K562 (cell line): ENCODE measurements around the gene STAG2. TPM values are rescaled to one million over a fixed set of nuclear protein-coding genes. Genes with fewer than 3 reads are reported as not detected.

Source experiments
- ATAC-seq: fragments of 200-7000 bp; cut with Tn5 transposase; 3 replicates; pipeline ENCODE4 v1.9.1; 2020; ENCODE audit warnings: moderate library complexity
- BruUV-seq: library from RNA; stranded (reverse); fragments of 400-500 nt; replicated peaks from 2 replicates; lab custom pipeline; 2021; lab: Mats Ljungman, UMichigan
- CTCF ChIA-PET: fragments of 300-600 bp; formaldehyde crosslinking; extraction: SDS; loops from one replicate; lab custom pipeline; 2021; ENCODE audit warnings: low intra/inter-chr PET ratio; lab: Yijun Ruan, JAX
- POLR2A ChIA-PET: fragments of 300-600, 350-650 bp; sonication (Branson Sonifier 250); formaldehyde crosslinking; extraction: SDS; loops from one replicate; lab custom pipeline; 2021; ENCODE audit warnings: antibody characterized with exemption, inconsistent platforms; lab: Yijun Ruan, JAX
- DNase-seq, 4 experiments: peaks; one replicate each; pipeline versions ENCODE4 v3.0.0 to v3.0.0-alpha.2; 2011 to 2018; ENCODE audit warnings: low spot score in 3 of 4, mixed read lengths in 3 of 4; ENCODE audit errors: extremely low read depth in 1 of 4
- FAIRE-seq: peaks from 2 replicates; lab custom pipeline; 2011; peaks lifted over from hg19 to GRCh38; lab: Jason Lieb, UNC
- H2AFZ ChIP-seq: 2 replicates; pipeline ENCODE4 v1.6.0; 2011; ENCODE audit warnings: low read depth, low read length, control low read depth, inconsistent platforms
- H3K27ac ChIP-seq: fragments of 200-600 bp; 3 replicates; pipeline ENCODE4 v1.8.0; 2011; ENCODE audit warnings: low read depth, mild to moderate bottlenecking, control low read depth, inconsistent platforms, low read length, moderate library complexity, mixed read lengths; ENCODE audit errors: extremely low read depth
- H3K27me3 ChIP-seq, 2 experiments: fragments of 300-600 bp in 1 of 2; 2 replicates in 1 of 2; 3 replicates in 1 of 2; pipeline versions ENCODE4 v1.6.0 to v1.8.0; 2011; ENCODE audit warnings: inconsistent platforms in 2 of 2, low read length in 2 of 2, mild to moderate bottlenecking in 1 of 2, mixed read lengths in 1 of 2, moderate library complexity in 1 of 2; ENCODE audit not compliant: control insufficient read depth in 2 of 2, insufficient read depth in 2 of 2
- H3K36me3 ChIP-seq: fragments of 300-600 bp; 3 replicates; pipeline ENCODE4 v1.8.0; 2011; ENCODE audit warnings: mild to moderate bottlenecking, low read length, inconsistent platforms; ENCODE audit not compliant: control insufficient read depth, insufficient read depth
- H3K4me1 ChIP-seq, 2 experiments: fragments of 200-600 bp in 1 of 2; replicated peaks in 1 of 2; 2 replicates in 1 of 2; 3 replicates in 1 of 2; pipeline versions ENCODE4 v1.5.1 to v1.8.0; 2011; ENCODE audit warnings: inconsistent platforms in 2 of 2, low read length in 2 of 2, mild to moderate bottlenecking in 1 of 2, mixed read lengths in 1 of 2, moderate library complexity in 1 of 2; ENCODE audit not compliant: control insufficient read depth in 2 of 2, insufficient read depth in 2 of 2
- H3K4me2 ChIP-seq: 2 replicates; pipeline ENCODE4 v1.6.1; 2011; ENCODE audit warnings: low read length, control low read depth, inconsistent platforms, mixed read lengths; ENCODE audit not compliant: insufficient read depth
- H3K4me3 ChIP-seq: fragments of 200-600 bp; sonication (generic), shearing (Covaris generic); 2 replicates; pipeline ENCODE4 v1.5.1; 2016; ENCODE audit warnings: control low read depth, inconsistent platforms
- H3K79me2 ChIP-seq: fragments of 200-600 bp; 3 replicates; pipeline ENCODE4 v1.8.0; 2011; ENCODE audit warnings: low read length, inconsistent platforms; ENCODE audit not compliant: control insufficient read depth, insufficient read depth
- H3K9ac ChIP-seq, 2 experiments: 2 replicates each; pipeline versions ENCODE4 v1.6.0 to v1.6.1; 2011; ENCODE audit warnings: low read depth in 2 of 2, low read length in 2 of 2, control low read depth in 1 of 2, inconsistent platforms in 1 of 2, mild to moderate bottlenecking in 1 of 2, mixed read lengths in 1 of 2; ENCODE audit not compliant: insufficient read depth in 1 of 2
- H3K9me1 ChIP-seq: one replicate; pipeline ENCODE4 v1.6.0; 2011; ENCODE audit warnings: inconsistent platforms, mild to moderate bottlenecking, low read length, moderate library complexity; ENCODE audit not compliant: control insufficient read depth, insufficient read depth
- H3K9me3 ChIP-seq: replicated peaks from 2 replicates; pipeline ENCODE4 v1.5.1; 2011; ENCODE audit warnings: low read depth, low read length, inconsistent platforms; ENCODE audit not compliant: control insufficient read depth, insufficient read depth
- H4K20me1 ChIP-seq: replicated peaks from 2 replicates; pipeline ENCODE4 v1.6.1; 2011; ENCODE audit warnings: low read length, inconsistent platforms, mixed read lengths; ENCODE audit not compliant: control insufficient read depth, insufficient read depth
- CCNT2 ChIP-seq: IDR thresholded peaks from 2 replicates; pipeline ENCODE4 v1.6.1; 2011; ENCODE audit warnings: borderline replicate concordance, low read depth, mild to moderate bottlenecking, moderate library complexity, mixed read lengths, low read length; ENCODE audit not compliant: insufficient read length; ENCODE audit errors: extremely low read depth
- GTF2E2 ChIP-seq: fragments of 200-800 bp; sonication (Bioruptor generic); IDR thresholded peaks from 2 replicates; pipeline ENCODE4 v1.6.1; 2016; ENCODE audit warnings: missing genetic modification characterization, missing compliant biosample characterization
- MLLT1 ChIP-seq, 2 experiments: fragments of 450-650 bp; IDR thresholded peaks; 2 replicates each; pipeline ENCODE4 v1.6.1; 2016
- MNT ChIP-seq, 2 experiments: fragments of 450-650 bp; conservative IDR thresholded peaks; 2 replicates each; pipeline ENCODE4 v1.6.1; 2017; ENCODE audit warnings: mild to moderate bottlenecking in 2 of 2, moderate library complexity in 2 of 2
- NBN ChIP-seq: fragments of 450-650 bp; IDR thresholded peaks from 2 replicates; pipeline ENCODE4 v1.6.1; 2016; ENCODE audit warnings: low read depth, mild to moderate bottlenecking
- NFRKB ChIP-seq: fragments of 450-650 bp; IDR thresholded peaks from 2 replicates; pipeline ENCODE4 v1.6.1; 2016; ENCODE audit warnings: low read depth
- RB1 ChIP-seq: fragments of 450-650 bp; IDR thresholded peaks from 2 replicates; pipeline ENCODE4 v1.6.1; 2017; ENCODE audit warnings: low read depth, mild to moderate bottlenecking
- RBFOX2 ChIP-seq: fragments of 200-400 bp; formaldehyde crosslinking; IDR thresholded peaks from 2 replicates; pipeline ENCODE4 v1.6.1; 2017; ENCODE audit warnings: low read depth, mild to moderate bottlenecking, low read length, moderate library complexity
- RNF2 ChIP-seq: sonication (generic); IDR thresholded peaks from 2 replicates; pipeline ENCODE4 v1.6.1; 2016
- SPI1 ChIP-seq: IDR thresholded peaks from 2 replicates; pipeline ENCODE4 v1.6.1; 2011; ENCODE audit warnings: low read depth, low read length, control low read depth, borderline replicate concordance
- SRF ChIP-seq, 2 experiments: fragments of 250-450, 450-650 bp in 1 of 2; sonication (Bioruptor Pico) in 1 of 2; sonication (generic) in 1 of 2; formaldehyde crosslinking; IDR thresholded peaks; 2 replicates each; pipeline versions ENCODE4 v1.5.0 to v1.5.1; 2020 to 2022; ENCODE audit warnings: mild to moderate bottlenecking in 1 of 2, missing genetic modification reagents in 1 of 2
- TOE1 ChIP-seq, 2 experiments: fragments of 450-650 bp in 1 of 2; sonication (generic) in 1 of 2; formaldehyde crosslinking in 1 of 2; IDR thresholded peaks; 2 replicates each; pipeline versions ENCODE4 v1.7.1 to v1.8.0; 2016 to 2022; ENCODE audit warnings: borderline replicate concordance in 2 of 2, mild to moderate bottlenecking in 2 of 2, antibody characterized with exemption in 1 of 2, inconsistent platforms in 1 of 2, low read depth in 1 of 2, missing genetic modification reagents in 1 of 2, moderate library complexity in 1 of 2
- TRIM24 ChIP-seq, 2 experiments: fragments of 450-650 bp; IDR thresholded peaks; 2 replicates each; pipeline ENCODE4 v1.6.1; 2016
- ZNF184 ChIP-seq: sonication (generic); formaldehyde crosslinking; IDR thresholded peaks from 2 replicates; pipeline ENCODE4 v1.5.0; 2020; ENCODE audit warnings: missing genetic modification reagents
- ZNF449 ChIP-seq: fragments of 250-450 bp; sonication (Bioruptor Pico); IDR thresholded peaks from 2 replicates; pipeline ENCODE4 v1.8.0; 2022; ENCODE audit warnings: moderate library complexity, mild to moderate bottlenecking, inconsistent platforms
- ZNF507 ChIP-seq: conservative IDR thresholded peaks from 2 replicates; pipeline ENCODE4 v1.6.1; 2017; ENCODE audit warnings: missing genetic modification characterization, missing compliant biosample characterization
- ZNF584 ChIP-seq: fragments of 200-800 bp; sonication (Bioruptor generic); IDR thresholded peaks from 2 replicates; pipeline ENCODE4 v1.6.1; 2016; ENCODE audit warnings: low read depth, mild to moderate bottlenecking, missing genetic modification characterization, missing compliant biosample characterization
- WGBS: fragments of 100-300 bp; shearing (Covaris generic); methylation state at CpG from one replicate; pipeline ENCODE4 v1.1.6; 2016; ENCODE audit warnings: low coverage, mixed read lengths; ENCODE audit not compliant: insufficient coverage; ENCODE audit errors: missing lambda C conversion rate; 5-methylcytosine and 5-hydroxymethylcytosine counted together
- in situ Hi-C: fragments of 300-500 bp; cut with MboI; formaldehyde crosslinking; loops from 4 replicates; pipeline ENCODE4 v1.15.0; 2018; ENCODE audit warnings: inconsistent platforms, mixed read lengths
- intact Hi-C: fragments of 100-400 bp; cut with micrococcal nuclease; formaldehyde crosslinking; loops from 2 replicates; pipeline ENCODE4 v1.14.2; 2022
- polyA plus RNA-seq, 8 experiments: library from polyadenylated mRNA; depleted of rRNA in 4 of 8; stranded (reverse) in 5 of 8; unstranded in 3 of 8; fragments of >200 nt; fragmentation: Nextera tagmentation in 2 of 8; fragmentation: Illumina TruSeq in 1 of 8; extraction: Ambion mirVana in 2 of 8; extraction: Trizol in 1 of 8; gene quantifications; 2 replicates each; pipeline versions ENCODE4 v1.2.1 to v1.2.3, GENCODE V29; 2011 to 2014; ENCODE audit warnings: inconsistent platforms in 1 of 8, missing spikeins in 1 of 8
- total RNA-seq, 7 experiments: library from RNA; depleted of rRNA in 6 of 7; stranded (reverse); fragments of >200 nt in 6 of 7; fragmentation: Illumina TruSeq in 2 of 7; extraction: Trizol in 2 of 7; gene quantifications; 2 replicates each; pipeline versions ENCODE4 v1.2.1 to v1.2.3, GENCODE V29; 2011 to 2021; ENCODE audit warnings: low replicate concordance in 1 of 7

STAG2 gene
- total and polyA plus RNA-seq, 9 of the 15 experiments (the other 6 are each of a cell fraction or from before 2014, with no cell fraction given), result 40.3 to 133 (median 90.1) TPM

DNA sequence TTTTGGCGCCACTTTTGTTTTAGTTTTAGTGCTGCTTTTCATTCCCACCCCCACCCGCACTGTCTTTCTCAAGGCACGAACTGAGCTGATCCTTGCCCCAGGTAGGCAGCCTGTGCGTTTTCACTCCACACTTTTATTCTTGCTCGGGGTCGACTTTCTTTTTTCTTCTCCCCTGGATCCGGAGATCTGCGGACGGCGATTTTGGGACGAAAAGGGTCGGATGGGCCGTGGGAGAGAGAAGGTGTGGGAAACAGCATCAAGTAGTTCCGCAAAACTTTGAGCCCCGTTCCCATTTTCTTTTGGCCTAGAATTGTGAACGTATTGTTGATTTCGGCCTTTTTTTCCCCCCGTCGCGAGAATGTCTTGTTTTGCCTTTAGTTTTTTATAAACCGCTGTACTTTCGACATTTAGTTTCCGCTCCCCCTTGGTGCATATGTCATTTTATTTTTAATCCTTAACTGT, 531 bp downstream of the STAG2 start:
- BruUV-seq, result TSS peak; percentile 49
- Histone ChIP-seq H3K79me2 (peaks cover 79% of the 10 kb centered on the region), H3K4me1 (peaks cover 4 to 5% of the 10 kb centered on the region in 2 experiments; a peak in 2 of 5 replicates), H3K9ac (peak overlapping the region; percentile 96 to 97), H3K27me3 (no peaks in the 10 kb centered on the region), H3K4me2 (peak overlapping the region; percentile 91), H2AFZ (peak overlapping the region; percentile 82), H3K9me1 (no peaks in the 10 kb centered on the region), H3K27ac (peak overlapping the region; percentile 99), H3K36me3 (peaks cover 5% of the 10 kb centered on the region; the same call in 1 of the 3 replicates), H4K20me1 (no peaks in the 10 kb centered on the region; the same call in 1 of the 2 replicates), H3K9me3 (no peaks in the 10 kb centered on the region), H3K4me3 (peak overlapping the region; percentile 95)
- intact Hi-C loops (loop anchor here (2.0 to 5.0 kb wide), 3 partner anchors 61 to 385 kb away; partner anchors contain the start of gene SH2D1A), in situ Hi-C loops (no loop called here)
- DNase-seq, result peak in 2 of 4 experiments; percentile 52 to 76
- FAIRE-seq, result peak; percentile 35
- peak; percentile 17 for ATAC-seq
- ChIA-PET POLR2A (interaction anchor here (0.6 to 1.7 kb wide), 3 partner anchors 13 to 210 kb away, joined by 3 to 14 read pairs (median 3); no protein-coding TSS in a partner anchor), CTCF (no interaction called here)
- WGBS, result 0% methylated on average over 20 of the region's 23 CpGs
- no peak for TF ChIP-seq CCNT2
- TF ChIP-seq TRIM24 (IDR thresholded peaks at IDR 0.05), result no peak
- peak; percentile 7; the same call in 1 of the 2 replicates for TF ChIP-seq RNF2
- TF ChIP-seq MNT (conservative IDR thresholded peaks at IDR 0.05), result 0 out of 4 replicates have a peak, but pooled peaks of 1 of the 2 experiments have one; percentile 2
- TF ChIP-seq SPI1, result no peak
- TF ChIP-seq GTF2E2 (tag), result no peak
- no peak for TF ChIP-seq ZNF184
- no peak for TF ChIP-seq RBFOX2
- TF ChIP-seq ZNF584 (CRISPR knock-in tag), result no peak
- no peak for TF ChIP-seq SRF (CRISPR knock-in tag; IDR thresholded peaks at IDR 0.05)
- TF ChIP-seq MLLT1 (IDR thresholded peaks at IDR 0.05), result peak in 1 of 2 experiments; percentile 66; a peak in 3 of 4 replicates
- TF ChIP-seq NBN, result no peak
- TF ChIP-seq ZNF449, result no peak
- no peak for TF ChIP-seq ZNF507
- TF ChIP-seq TOE1 (IDR thresholded peaks at IDR 0.05; ENCODE audit: borderline replicate concordance), result no peak
- no peak for TF ChIP-seq TOE1 (CRISPR knock-in tag; IDR thresholded peaks at IDR 0.05; ENCODE audit: borderline replicate concordance, low read depth)
- TF ChIP-seq RB1, result peak; percentile 6; the same call in 1 of the 2 replicates
- TF ChIP-seq NFRKB, result 0 out of 2 replicates have a peak, but pooled peaks have one; percentile 3
